HL-60 (cell line): ENCODE data around the gene S100B.

Experiments used
- SPI1 ChIP-seq: IDR thresholded peaks from 2 replicates; pipeline ENCODE4 v1.6.1; 2012; ENCODE audit warnings: low read depth, mild to moderate bottlenecking, borderline replicate concordance
- TF ChIP-seq, protein P1 (sequence below): IDR thresholded peaks from one replicate; pipeline ENCODE4 v1.5.1; 2011; ENCODE audit warnings: low read length, control low read depth, inconsistent platforms; ENCODE audit not compliant: insufficient read depth
- TF ChIP-seq, protein P2 (sequence below): IDR thresholded peaks from 2 replicates; pipeline ENCODE4 v1.6.1; 2012; ENCODE audit warnings: low read depth; ENCODE audit not compliant: insufficient replicate concordance

DNA sequence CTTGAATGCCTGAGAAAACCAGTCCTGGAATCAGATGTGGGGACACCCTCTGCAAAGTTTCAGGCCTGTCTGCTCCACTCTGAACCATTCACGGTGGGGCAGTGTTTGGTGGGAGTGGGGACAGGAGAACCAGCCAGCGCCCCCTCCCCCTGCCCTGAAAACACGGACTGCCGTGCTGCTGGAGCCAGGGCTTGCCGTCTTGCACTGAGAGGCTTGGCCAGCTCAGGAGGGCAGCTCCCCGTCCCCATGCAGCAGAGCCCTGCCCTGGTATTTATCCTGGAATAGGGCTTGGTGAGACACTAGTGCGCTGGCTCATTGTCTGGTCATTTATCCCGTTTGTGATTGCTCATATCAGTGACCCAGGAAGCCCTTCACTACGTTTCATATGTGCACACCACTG is 3.9 kb downstream of the S100B start:
- TF ChIP-seq, protein P1, sequence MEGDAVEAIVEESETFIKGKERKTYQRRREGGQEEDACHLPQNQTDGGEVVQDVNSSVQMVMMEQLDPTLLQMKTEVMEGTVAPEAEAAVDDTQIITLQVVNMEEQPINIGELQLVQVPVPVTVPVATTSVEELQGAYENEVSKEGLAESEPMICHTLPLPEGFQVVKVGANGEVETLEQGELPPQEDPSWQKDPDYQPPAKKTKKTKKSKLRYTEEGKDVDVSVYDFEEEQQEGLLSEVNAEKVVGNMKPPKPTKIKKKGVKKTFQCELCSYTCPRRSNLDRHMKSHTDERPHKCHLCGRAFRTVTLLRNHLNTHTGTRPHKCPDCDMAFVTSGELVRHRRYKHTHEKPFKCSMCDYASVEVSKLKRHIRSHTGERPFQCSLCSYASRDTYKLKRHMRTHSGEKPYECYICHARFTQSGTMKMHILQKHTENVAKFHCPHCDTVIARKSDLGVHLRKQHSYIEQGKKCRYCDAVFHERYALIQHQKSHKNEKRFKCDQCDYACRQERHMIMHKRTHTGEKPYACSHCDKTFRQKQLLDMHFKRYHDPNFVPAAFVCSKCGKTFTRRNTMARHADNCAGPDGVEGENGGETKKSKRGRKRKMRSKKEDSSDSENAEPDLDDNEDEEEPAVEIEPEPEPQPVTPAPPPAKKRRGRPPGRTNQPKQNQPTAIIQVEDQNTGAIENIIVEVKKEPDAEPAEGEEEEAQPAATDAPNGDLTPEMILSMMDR: no peak
- TF ChIP-seq, protein P2, sequence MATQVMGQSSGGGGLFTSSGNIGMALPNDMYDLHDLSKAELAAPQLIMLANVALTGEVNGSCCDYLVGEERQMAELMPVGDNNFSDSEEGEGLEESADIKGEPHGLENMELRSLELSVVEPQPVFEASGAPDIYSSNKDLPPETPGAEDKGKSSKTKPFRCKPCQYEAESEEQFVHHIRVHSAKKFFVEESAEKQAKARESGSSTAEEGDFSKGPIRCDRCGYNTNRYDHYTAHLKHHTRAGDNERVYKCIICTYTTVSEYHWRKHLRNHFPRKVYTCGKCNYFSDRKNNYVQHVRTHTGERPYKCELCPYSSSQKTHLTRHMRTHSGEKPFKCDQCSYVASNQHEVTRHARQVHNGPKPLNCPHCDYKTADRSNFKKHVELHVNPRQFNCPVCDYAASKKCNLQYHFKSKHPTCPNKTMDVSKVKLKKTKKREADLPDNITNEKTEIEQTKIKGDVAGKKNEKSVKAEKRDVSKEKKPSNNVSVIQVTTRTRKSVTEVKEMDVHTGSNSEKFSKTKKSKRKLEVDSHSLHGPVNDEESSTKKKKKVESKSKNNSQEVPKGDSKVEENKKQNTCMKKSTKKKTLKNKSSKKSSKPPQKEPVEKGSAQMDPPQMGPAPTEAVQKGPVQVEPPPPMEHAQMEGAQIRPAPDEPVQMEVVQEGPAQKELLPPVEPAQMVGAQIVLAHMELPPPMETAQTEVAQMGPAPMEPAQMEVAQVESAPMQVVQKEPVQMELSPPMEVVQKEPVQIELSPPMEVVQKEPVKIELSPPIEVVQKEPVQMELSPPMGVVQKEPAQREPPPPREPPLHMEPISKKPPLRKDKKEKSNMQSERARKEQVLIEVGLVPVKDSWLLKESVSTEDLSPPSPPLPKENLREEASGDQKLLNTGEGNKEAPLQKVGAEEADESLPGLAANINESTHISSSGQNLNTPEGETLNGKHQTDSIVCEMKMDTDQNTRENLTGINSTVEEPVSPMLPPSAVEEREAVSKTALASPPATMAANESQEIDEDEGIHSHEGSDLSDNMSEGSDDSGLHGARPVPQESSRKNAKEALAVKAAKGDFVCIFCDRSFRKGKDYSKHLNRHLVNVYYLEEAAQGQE: no peak
- TF ChIP-seq SPI1: no peak
